A673 (cell line): ENCODE data around the gene SLC39A10.

ENCODE experiments used
- EZH2 ChIP-seq: fragments of 200-600 bp; sonication (generic); IDR thresholded peaks from 2 replicates; pipeline ENCODE4 v1.6.1; 2017; ENCODE audit warnings: borderline replicate concordance, low read depth, mild to moderate bottlenecking, mixed read lengths, antibody characterized with exemption, low read length; ENCODE audit not compliant: poor library complexity, severe bottlenecking
- TF ChIP-seq, protein P1 (sequence below): fragments of 300-800, 200-600 bp; sonication (generic); conservative IDR thresholded peaks from 2 replicates; pipeline ENCODE4 v1.5.1; 2017; ENCODE audit warnings: low read depth, mild to moderate bottlenecking, antibody characterized with exemption, low read length, moderate library complexity, mixed read lengths

DNA sequence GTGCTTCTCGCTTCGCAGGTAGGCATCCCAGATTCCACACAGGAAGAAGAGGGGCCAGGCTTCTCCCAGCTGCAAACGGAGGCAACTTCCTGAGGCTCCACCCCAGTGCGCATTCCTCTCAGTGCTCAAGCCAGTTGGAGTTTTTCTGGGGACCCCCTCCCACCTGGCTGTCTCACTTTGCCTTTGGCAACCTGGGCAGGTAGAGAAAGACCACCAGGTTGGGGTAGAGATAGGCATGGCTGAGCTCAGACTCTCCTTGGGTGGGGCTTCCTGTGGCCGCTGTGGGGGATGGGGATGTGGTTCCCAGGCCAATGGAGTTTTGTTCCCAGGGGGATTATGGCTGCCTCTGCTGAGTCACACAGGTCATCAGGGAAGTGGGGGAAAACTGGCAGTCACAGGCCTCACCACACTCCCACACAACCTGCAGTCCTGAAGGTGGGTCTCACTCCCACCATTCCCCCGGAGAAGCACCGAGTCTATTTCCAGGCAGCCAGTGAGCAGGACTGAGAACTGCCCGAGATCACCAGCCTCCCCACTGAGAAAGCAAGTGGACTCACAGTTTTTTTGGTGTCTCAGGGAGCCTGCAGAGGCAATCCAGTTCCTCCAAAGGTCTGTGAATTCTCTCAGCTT, 38.1 kb downstream of the SLC39A10 start:
- TF ChIP-seq, protein P1, sequence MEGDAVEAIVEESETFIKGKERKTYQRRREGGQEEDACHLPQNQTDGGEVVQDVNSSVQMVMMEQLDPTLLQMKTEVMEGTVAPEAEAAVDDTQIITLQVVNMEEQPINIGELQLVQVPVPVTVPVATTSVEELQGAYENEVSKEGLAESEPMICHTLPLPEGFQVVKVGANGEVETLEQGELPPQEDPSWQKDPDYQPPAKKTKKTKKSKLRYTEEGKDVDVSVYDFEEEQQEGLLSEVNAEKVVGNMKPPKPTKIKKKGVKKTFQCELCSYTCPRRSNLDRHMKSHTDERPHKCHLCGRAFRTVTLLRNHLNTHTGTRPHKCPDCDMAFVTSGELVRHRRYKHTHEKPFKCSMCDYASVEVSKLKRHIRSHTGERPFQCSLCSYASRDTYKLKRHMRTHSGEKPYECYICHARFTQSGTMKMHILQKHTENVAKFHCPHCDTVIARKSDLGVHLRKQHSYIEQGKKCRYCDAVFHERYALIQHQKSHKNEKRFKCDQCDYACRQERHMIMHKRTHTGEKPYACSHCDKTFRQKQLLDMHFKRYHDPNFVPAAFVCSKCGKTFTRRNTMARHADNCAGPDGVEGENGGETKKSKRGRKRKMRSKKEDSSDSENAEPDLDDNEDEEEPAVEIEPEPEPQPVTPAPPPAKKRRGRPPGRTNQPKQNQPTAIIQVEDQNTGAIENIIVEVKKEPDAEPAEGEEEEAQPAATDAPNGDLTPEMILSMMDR = no peak
- no peak for TF ChIP-seq EZH2
